A549 (cell line): ENCODE results near the gene GBE1.

Source experiments
- EP300 ChIP-seq, 2 experiments: fragments of >200 bp; sonication (Bioruptor Twin); formaldehyde crosslinking; IDR thresholded peaks; 2 replicates in 1 of 2; 3 replicates in 1 of 2; pipeline ENCODE4 v1.6.1; 2016 to 2017
- HOXA7 ChIP-seq: fragments of 250-450 bp; sonication (Bioruptor Pico); IDR thresholded peaks from 2 replicates; pipeline ENCODE4 v1.5.0; 2020; ENCODE audit warnings: mild to moderate bottlenecking, moderate library complexity
- RAD21 ChIP-seq, 2 experiments: fragments of >200 bp in 1 of 2; sonication (Bioruptor Twin) in 1 of 2; formaldehyde crosslinking in 1 of 2; IDR thresholded peaks in 1 of 2; conservative IDR thresholded peaks in 1 of 2; 2 replicates in 1 of 2; 3 replicates in 1 of 2; pipeline ENCODE4 v1.6.1; 2012 to 2018; ENCODE audit warnings: inconsistent platforms in 1 of 2
- TF ChIP-seq, protein P1 (sequence below): fragments of >200 bp; sonication (Bioruptor Twin); formaldehyde crosslinking; IDR thresholded peaks from 3 replicates; pipeline ENCODE4 v1.5.1; 2016

DNA sequence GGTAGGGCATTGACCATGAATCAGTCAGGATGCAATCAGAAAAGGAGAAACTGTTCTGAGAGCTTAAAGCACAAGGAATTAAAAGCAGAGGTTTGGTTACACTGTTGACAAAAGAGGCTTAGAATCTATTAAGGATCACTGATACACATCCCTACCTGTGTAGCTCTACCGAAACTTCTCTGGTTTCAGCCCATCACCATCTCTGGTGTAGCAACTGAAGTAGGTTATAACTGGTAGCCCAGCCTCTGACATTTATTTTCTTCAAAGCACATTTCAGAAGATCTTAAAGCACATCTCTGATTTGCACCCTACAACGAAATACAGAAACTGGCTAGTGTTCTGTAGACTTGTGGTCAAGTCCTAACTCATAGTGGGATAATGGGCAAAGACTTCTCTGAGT lies 283.7 kb downstream of the GBE1 start:
- TF ChIP-seq, protein P1, sequence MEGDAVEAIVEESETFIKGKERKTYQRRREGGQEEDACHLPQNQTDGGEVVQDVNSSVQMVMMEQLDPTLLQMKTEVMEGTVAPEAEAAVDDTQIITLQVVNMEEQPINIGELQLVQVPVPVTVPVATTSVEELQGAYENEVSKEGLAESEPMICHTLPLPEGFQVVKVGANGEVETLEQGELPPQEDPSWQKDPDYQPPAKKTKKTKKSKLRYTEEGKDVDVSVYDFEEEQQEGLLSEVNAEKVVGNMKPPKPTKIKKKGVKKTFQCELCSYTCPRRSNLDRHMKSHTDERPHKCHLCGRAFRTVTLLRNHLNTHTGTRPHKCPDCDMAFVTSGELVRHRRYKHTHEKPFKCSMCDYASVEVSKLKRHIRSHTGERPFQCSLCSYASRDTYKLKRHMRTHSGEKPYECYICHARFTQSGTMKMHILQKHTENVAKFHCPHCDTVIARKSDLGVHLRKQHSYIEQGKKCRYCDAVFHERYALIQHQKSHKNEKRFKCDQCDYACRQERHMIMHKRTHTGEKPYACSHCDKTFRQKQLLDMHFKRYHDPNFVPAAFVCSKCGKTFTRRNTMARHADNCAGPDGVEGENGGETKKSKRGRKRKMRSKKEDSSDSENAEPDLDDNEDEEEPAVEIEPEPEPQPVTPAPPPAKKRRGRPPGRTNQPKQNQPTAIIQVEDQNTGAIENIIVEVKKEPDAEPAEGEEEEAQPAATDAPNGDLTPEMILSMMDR = no peak
- no peak for TF ChIP-seq HOXA7 (CRISPR knock-in tag)
- no peak for TF ChIP-seq RAD21 (conservative IDR thresholded peaks at IDR 0.05 in 1 of 2, IDR thresholded peaks at IDR 0.05 in 1 of 2)
- no peak for TF ChIP-seq EP300 (IDR thresholded peaks at IDR 0.05)
